GM18868 (cell line): ENCODE measurements around the gene PDE1A.
"Not testable (repeated sequence)": the region's sequence is repeated elsewhere in the genome, so short reads cannot be mapped to it uniquely, and the experiment has no call there.

Source experiments
- ATAC-seq: cut with Tn5 transposase; IDR thresholded peaks from one replicate; pipeline ENCODE4 v1.9.1; 2021; ENCODE audit warnings: mild to moderate bottlenecking, moderate library complexity; ENCODE audit not compliant: unreplicated experiment

Gene PDE1A

GRCh38 chr2:182412858-182413257 lies 14.0 kb downstream of the PDE1A start:
- ATAC-seq, result no peak

GRCh38 chr2:182410120-182410519 lies 16.7 kb downstream of the PDE1A start:
- ATAC-seq, result no peak

DNA sequence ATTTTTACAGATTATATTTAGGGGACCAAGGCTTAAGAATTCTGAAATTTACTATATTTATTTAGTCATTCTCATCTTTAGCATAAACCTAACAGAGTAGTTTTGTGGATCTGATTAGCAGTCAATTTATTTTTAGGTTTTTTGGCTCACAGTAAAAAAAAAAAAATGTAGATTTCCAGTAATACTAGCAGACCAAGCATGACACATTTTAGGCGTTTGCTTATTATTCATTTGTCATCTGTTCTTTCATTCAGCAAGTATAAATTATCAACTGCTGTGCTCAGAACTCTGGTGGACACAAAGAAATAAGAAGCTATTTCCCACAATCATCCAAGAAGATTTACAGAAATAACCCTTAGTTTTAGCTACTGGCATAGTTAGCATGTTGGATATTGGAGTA lies 20.6 kb downstream of the PDE1A start:
- no peak for ATAC-seq

DNA sequence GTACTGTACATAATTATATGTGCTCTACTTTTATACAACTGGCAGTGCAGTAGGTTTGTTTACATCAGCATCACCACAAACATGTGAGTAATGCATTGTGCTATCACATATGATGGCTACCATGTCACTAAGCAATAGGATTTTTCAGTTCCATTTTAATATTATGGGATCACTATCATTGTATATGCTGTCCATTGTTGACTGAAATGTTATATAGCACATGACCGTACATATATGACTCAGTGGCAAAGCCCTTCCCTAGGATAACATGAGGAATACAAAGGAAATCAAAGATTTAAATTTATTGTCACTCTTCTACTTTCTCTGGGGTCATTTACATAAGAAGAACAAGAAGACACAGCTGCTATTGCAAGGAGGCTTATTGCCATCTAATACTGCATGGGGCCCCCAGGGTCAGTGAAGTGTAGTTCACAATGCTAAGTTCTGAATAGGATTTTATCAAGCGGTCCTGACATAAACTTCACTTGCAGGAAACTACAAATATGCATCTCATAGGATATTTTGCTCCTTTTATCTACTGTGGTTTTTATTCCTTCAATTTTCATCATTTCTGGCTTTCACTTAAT lies 21.8 kb downstream of the PDE1A start:
- no peak for ATAC-seq

DNA sequence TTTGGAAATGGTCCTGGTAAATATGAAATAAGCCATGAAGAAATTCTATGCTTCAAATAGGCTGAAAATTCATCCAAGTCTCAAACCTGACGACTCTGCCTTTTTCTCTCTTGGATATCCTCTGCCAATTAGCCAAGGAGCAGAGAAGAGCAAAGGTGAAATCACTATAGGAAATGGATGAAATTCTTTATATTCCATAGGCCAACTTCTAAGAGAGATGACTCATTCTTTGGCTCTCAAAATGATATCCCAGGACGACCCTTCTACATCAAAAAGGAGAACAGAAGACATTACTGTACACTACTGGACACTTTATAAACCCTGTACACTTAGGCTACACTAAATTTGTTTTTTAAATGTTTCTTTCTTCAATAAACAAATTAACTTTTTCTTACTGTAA lies 22.7 kb downstream of the PDE1A start:
- ATAC-seq, result no peak

GRCh38 chr2:182393270-182393760 lies 33.5 kb downstream of the PDE1A start:
- ATAC-seq, result no peak

- no peak for ATAC-seq
Measured at GRCh38 chr2:182391443-182391842, 35.4 kb downstream of the PDE1A start.

DNA sequence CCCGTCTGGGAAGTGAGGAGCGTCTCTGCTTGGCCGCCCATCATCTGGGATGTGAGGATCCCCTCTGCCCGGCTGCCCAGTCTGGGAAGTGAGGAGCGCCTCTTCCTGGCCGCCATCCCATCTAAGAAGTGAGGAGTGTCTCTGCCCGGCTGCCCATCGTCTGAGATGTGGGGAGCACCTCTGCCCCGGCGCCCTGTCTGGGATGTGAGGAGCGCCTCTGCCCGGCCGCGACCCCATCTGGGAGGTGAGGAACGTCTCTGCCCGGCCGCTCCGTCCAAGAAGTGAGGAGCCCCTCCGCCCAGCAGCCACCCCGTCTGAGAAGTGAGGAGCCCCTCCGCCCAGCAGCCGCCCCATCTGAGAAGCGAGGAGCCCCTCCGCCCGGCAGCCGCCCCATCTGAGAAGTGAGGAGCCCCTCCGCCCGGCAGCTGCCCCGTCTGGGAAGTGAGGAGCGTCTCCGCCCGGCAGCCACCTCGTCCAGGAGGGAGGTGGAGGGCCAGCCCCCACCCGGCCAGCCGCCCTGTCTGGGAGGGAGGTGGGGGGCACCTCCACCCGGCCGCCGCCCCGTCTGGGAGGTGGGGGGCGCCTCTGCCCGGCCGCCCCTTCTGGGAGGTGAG lies 40.5 kb downstream of the PDE1A start:
- ATAC-seq, result not testable (repeated sequence)

DNA sequence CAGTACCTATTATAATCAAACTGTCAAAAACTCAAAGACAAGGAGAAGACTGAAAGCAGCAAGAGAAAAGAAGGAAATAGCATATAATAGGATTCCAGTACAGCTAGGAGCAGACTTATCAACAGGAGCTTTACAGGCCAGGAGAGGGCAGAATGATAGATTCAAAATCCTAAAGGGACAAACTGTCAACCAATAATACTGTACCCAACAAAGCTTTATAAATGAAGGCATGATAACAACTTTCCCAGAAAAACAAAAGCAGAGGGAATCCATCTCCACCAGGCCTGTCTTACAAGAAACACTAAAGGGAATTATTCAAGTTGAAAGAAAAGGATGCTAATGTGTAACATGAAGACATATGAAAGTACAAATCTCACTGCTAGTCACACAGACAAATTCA lies 42.0 kb downstream of the PDE1A start:
- no peak for ATAC-seq

DNA sequence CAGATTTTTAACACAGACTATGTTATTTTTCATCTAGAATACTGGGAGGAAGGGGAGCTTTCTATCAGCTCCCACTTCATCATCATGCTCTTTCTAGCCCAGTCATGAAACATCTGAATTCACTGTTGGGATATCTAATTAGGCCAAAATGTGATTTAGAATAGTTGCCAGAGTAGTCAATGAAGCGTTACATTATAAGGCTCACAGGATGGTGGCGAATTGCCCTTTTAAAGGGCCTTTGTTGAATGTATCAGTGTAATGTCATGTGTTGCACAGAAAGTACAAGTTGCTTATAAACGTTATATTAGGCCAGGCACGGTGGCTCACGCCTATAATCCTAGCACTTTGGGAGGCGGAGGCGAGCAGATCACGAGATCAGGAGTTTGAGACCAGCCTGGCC lies 45.6 kb downstream of the PDE1A start:
- ATAC-seq, result no peak

DNA sequence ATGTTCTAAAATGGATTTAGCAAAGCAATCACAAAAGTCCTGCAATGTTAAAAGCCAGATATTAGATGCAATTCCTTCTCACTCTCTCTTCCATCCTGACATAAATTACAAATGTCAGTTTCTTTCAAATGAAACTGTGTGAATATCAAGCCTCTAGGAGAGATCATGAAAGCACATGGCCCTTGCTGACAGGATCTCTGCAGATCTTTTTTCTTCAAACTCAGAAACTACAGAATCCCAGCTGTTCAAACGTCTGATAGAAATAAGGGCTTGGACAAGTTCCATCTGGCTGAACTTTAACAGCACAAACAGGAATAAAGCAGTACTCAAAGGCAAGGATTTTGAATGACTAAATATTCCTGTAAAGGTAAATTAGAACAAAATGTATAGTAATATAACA lies 47.6 kb downstream of the PDE1A start:
- ATAC-seq, result no peak

DNA sequence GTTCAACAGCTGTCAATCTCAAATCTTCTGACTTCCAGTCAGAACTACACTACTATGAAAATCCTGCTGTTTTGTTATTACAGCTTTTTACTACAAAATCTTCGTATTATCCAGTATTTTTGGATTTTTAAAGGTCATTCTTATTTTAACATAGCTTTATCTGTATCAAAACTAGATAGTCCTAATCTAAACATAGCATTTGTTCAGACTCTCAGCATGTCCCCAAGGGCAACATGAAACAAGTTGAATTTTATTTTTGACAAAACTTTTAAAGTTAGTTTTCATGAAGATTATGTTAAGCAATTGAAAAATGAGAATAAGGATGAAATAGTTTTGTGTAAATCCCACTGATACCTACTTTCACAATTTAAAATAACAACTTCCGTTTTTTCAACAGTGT lies 48.1 kb downstream of the PDE1A start:
- ATAC-seq, result no peak

- no peak for ATAC-seq
Measured at GRCh38 chr2:182377467-182377866, 49.4 kb downstream of the PDE1A start.

DNA sequence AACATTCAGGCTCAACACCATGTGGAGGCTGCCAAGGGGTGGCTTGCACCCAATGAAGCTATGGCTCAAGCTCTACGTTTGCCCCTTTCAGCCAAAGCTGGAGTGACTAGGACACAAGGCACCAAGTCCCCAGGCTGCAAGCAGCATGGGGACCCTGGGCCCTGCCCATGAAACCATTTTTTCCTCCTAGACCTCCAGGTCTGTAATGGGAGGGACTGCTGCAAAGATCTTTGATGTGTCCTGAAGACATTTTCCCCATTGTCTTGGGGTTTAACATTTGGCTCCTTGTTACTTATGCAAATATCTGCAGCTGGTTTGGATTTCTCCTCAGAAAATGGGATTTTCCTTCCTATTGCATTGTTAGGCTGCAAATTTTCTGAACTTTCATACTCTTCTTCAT lies 51.0 kb downstream of the PDE1A start:
- no peak for ATAC-seq

DNA sequence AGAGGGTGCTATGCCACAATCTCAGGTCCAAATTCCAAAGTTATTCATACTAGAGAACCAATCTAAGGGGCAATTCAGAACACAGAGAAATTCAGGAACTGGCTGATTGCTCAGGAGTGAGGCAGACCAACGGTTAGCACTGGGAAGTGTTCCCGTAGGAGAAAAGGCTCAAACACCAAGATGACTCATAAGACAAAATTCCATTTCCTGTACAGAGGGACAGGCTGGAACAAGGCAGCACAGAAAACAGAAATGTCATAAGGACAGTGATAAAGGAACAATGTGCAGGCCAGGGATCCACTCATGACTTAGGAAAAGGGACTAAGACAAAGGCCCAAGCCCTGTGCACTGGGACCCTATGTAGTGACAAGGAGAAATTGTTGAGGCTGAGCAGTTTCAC lies 54.2 kb downstream of the PDE1A start:
- no peak for ATAC-seq

DNA sequence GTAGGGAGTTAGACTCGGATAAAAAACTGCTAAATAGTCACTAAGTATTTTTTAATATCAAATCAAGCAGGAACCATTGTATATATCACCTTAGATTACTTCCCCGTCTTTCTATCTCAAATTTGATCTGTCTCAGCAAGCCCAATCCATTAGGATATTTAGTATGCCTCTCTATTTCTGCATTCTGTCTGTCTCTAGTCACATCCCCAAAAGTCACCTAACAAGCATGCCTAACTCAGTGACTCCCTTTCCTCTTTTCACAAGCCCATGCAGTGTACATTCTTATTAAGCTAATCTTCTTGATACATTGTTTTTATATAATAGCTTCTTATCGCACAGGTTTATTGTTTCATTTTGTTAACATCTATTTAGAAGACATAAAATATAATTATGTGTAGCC lies 57.8 kb downstream of the PDE1A start:
- no peak for ATAC-seq

GRCh38 chr2:182368446-182368845 lies 58.4 kb downstream of the PDE1A start:
- no peak for ATAC-seq

GRCh38 chr2:182367401-182367800 lies 59.4 kb downstream of the PDE1A start:
- no peak for ATAC-seq

- ATAC-seq, result no peak
Measured at GRCh38 chr2:182366628-182367027, 60.2 kb downstream of the PDE1A start.

DNA sequence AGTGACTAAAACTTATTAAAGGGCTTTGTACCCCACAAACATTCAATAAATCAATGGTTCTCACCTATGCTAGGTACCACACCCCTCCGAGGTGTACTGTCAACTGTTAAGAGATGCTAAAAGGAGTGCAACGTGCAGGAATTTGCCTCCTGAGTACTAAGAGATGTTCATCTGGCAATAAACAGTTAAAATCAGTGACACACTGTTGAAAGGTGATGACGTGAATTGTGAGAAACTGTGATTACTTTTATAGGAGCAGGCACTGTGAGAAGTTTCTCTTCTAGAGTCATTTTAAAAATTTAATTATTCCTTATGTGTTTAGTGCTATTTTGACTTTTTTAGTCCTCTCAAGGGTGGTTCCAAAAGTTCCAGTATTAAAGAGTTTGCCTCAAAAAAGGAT lies 61.0 kb downstream of the PDE1A start:
- ATAC-seq, result no peak

DNA sequence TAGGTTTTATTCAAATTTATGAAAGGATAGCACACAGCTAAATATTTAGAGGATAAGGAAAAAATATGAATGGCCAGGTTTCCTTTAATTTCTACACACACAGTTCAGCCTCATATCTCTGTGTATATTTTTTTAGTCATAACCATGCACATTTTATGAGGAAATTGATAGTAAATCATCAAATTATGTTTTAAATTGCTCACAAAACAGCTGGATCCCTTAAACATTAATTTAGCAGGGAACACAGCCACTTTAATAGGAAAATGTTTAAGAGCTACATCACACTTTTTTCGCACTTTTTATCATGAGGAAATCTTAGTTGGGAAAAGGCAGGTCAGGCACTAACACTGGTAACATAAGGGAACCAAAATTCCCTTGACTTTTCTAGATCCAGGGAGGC lies 65.4 kb downstream of the PDE1A start:
- ATAC-seq, result no peak

GRCh38 chr2:182360663-182361260 lies 66.1 kb downstream of the PDE1A start:
- ATAC-seq, result no peak
